Measurements from ENCODE around the gene SLC8A2. TPM values are rescaled to one million over a fixed set of nuclear protein-coding genes. Genes with fewer than 3 reads are reported as not detected.

SLC8A2 gene
- total and polyA plus RNA-seq, 2 donors (not counting 1 experiment from before 2014, with no cell fraction given): 0.07 TPM; not detected in 1

DNA sequence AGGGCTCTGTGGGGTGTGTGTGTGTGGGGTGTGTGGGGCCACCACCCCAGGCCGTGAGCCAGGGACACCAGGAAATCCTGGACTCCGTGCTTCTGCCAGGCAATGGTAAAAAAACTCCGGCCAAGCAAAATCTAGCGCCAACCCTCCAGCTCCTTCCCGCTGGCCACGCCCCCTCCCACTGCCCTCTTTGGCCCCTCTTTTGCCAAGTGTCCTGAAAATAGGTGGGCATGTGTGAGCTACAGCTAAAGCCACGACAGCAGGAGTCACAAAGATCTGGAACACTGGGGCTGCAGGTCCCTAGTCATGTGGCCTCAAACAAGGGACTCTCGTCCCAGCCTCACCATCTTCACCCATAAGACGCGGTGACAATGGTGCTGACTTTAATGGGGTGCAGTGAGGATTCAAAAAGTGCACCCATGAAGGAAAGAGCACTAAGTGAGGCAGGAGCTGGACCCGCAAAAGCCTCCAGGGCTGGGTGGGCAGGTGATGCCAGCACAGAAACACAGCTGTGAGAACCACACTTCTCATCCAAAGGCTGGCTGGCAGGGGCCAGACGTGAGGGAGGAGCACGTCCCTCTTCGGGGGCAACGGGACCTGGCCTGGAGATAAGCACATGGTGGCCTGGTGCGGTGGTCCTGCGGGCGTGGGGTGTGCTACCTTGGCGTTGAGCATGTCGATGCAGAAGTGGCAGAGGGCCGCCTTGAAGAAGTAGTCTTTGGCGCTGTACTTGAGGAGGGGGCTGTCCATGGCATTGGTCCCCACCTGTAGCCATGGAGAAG lies 19.9 kb upstream of the SLC8A2 start:
- peaks cover 3% of the 10 kb centered on the region for H3K79me2 ChIP-seq (ENCODE audit: control insufficient read depth, insufficient read depth, low read length)
- ChIA-PET CTCF (interaction anchor here (0.6 kb wide), 1 partner anchor 92 kb away, joined by 3 read pairs; no protein-coding TSS in a partner anchor), POLR2A (interaction anchor here (0.6 kb wide), 1 partner anchor 1462 kb away, joined by 3 read pairs; no protein-coding TSS in a partner anchor)
- H3K27me3 ChIP-seq (replicated peaks in 1 of 4; ENCODE audit: control extremely low read depth in 1 of 4, control insufficient read depth in 3 of 4, insufficient read depth in 4 of 4, low read length in 3 of 4): no peaks in the 10 kb centered on the region
- H3K27me3 Mint-ChIP-seq: no peaks in the 10 kb centered on the region
- H3K9me3 Mint-ChIP-seq (ENCODE audit: insufficient read depth): no peaks in the 10 kb centered on the region
- DNase-seq (no peak), ATAC-seq (ENCODE audit: low read depth) (no peak)
- no peak overlapping the region for H3K9ac ChIP-seq (ENCODE audit: low read length)
- WGBS (ENCODE audit: insufficient coverage): 96% methylated on average over 19 of the region's 22 CpGs
- peaks cover 10 to 13% of the 10 kb centered on the region in 2 donors for H3K4me1 ChIP-seq (ENCODE audit: control insufficient read depth in 2 of 2, insufficient read depth in 2 of 2, low read length in 2 of 2)
- no peak overlapping the region for H3K4me3 Mint-ChIP-seq
- no peak overlapping the region for H3K27ac ChIP-seq (ENCODE audit: low read length in 2 of 2)
- H3K4me3 ChIP-seq (ENCODE audit: control extremely low read depth in 1 of 5, extremely low read depth in 1 of 5, insufficient read depth in 1 of 5, low read depth in 2 of 5, low read length in 4 of 5): no peak overlapping the region
- no peak overlapping the region for H3K4me2 ChIP-seq (replicated peaks; ENCODE audit: low read depth, low read length, poor library complexity, severe bottlenecking)
- peaks cover 12% of the 10 kb centered on the region for H3K4me1 Mint-ChIP-seq
- H3K9me3 ChIP-seq (ENCODE audit: control extremely low read depth in 1 of 3, control insufficient read depth in 2 of 3, insufficient read depth in 1 of 3, low read length in 2 of 3): no peaks in the 10 kb centered on the region
- no peak for TF ChIP-seq EZH2 (IDR thresholded peaks at IDR 0.05; ENCODE audit: borderline replicate concordance, insufficient read depth, low read depth, low read length, poor library complexity, severe bottlenecking)
- TF ChIP-seq, protein P1, sequence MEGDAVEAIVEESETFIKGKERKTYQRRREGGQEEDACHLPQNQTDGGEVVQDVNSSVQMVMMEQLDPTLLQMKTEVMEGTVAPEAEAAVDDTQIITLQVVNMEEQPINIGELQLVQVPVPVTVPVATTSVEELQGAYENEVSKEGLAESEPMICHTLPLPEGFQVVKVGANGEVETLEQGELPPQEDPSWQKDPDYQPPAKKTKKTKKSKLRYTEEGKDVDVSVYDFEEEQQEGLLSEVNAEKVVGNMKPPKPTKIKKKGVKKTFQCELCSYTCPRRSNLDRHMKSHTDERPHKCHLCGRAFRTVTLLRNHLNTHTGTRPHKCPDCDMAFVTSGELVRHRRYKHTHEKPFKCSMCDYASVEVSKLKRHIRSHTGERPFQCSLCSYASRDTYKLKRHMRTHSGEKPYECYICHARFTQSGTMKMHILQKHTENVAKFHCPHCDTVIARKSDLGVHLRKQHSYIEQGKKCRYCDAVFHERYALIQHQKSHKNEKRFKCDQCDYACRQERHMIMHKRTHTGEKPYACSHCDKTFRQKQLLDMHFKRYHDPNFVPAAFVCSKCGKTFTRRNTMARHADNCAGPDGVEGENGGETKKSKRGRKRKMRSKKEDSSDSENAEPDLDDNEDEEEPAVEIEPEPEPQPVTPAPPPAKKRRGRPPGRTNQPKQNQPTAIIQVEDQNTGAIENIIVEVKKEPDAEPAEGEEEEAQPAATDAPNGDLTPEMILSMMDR (IDR thresholded peaks at IDR 0.05): no peak
- H3K27ac Mint-ChIP-seq: no peak overlapping the region
- peaks cover 0 to 21% of the 10 kb centered on the region in 2 experiments for H3K36me3 ChIP-seq (replicated peaks in 1 of 2; ENCODE audit: control extremely low read depth in 1 of 2, control insufficient read depth in 1 of 2, extremely low read depth in 1 of 2, insufficient read depth in 2 of 2, low read length in 1 of 2)
- H4K20me1 ChIP-seq (ENCODE audit: control insufficient read depth, insufficient read depth, low read length, poor library complexity, severe bottlenecking): peaks cover 3% of the 10 kb centered on the region
- no peak overlapping the region for H2AFZ ChIP-seq (ENCODE audit: insufficient read depth, low read depth, low read length, poor library complexity, severe bottlenecking)
- intact Hi-C loops (cut with micrococcal nuclease): no loop called here

DNA sequence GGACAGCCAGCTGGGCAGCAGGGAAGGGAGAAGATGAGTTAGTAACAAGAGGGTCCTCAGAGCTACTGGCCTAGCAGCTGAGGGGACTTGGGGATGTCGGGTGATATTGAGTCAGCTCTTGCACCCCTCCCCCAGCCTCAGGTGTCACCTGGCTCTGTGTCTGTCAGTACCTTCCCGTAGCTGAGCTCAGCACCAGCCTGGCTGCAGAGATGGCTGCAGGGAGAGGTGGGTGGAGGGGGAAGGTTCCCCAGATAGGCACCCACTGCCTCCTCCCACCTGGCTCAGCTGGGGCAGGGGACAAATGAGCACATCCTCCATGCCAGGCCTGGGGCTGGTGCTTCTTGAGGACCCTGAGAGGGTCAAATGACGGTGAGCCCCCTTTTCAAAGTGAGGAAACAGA lies 19.2 kb upstream of the SLC8A2 start:
- Histone ChIP-seq H3K4me2 (replicated peaks; ENCODE audit: low read depth, low read length, poor library complexity, severe bottlenecking) (no peak overlapping the region), H3K27ac (ENCODE audit: low read length in 2 of 2) (no peak overlapping the region), H4K20me1 (ENCODE audit: control insufficient read depth, insufficient read depth, low read length, poor library complexity, severe bottlenecking) (no peaks in the 10 kb centered on the region), H3K27me3 (replicated peaks in 1 of 4; ENCODE audit: control extremely low read depth in 1 of 4, control insufficient read depth in 3 of 4, insufficient read depth in 4 of 4, low read length in 3 of 4) (no peaks in the 10 kb centered on the region), H3K79me2 (ENCODE audit: control insufficient read depth, insufficient read depth, low read length) (peaks cover 3% of the 10 kb centered on the region), H3K36me3 (replicated peaks in 1 of 2; ENCODE audit: control extremely low read depth in 1 of 2, control insufficient read depth in 1 of 2, extremely low read depth in 1 of 2, insufficient read depth in 2 of 2, low read length in 1 of 2) (peaks cover 0 to 20% of the 10 kb centered on the region in 2 experiments), H2AFZ (ENCODE audit: insufficient read depth, low read depth, low read length, poor library complexity, severe bottlenecking) (no peak overlapping the region), H3K4me1 (ENCODE audit: control insufficient read depth in 2 of 2, insufficient read depth in 2 of 2, low read length in 2 of 2) (peaks cover 17 to 20% of the 10 kb centered on the region in 2 donors), H3K9me3 (ENCODE audit: control extremely low read depth in 1 of 3, control insufficient read depth in 2 of 3, insufficient read depth in 1 of 3, low read length in 2 of 3) (no peaks in the 10 kb centered on the region), H3K9ac (ENCODE audit: low read length) (no peak overlapping the region), H3K4me3 (ENCODE audit: control extremely low read depth in 1 of 5, extremely low read depth in 1 of 5, insufficient read depth in 1 of 5, low read depth in 2 of 5, low read length in 4 of 5) (no peak overlapping the region)
- no peak for ATAC-seq (ENCODE audit: low read depth)
- WGBS (ENCODE audit: insufficient coverage): 86% methylated on average over 1 of the region's 3 CpGs
- no peak overlapping the region for H3K4me3 Mint-ChIP-seq
- no peak for DNase-seq
- ChIA-PET POLR2A (no interaction called here), CTCF (interaction anchor here (0.6 kb wide), 1 partner anchor 93 kb away, joined by 3 read pairs; no protein-coding TSS in a partner anchor)
- TF ChIP-seq, protein P1 (IDR thresholded peaks at IDR 0.05): no peak
- TF ChIP-seq EZH2 (IDR thresholded peaks at IDR 0.05; ENCODE audit: borderline replicate concordance, insufficient read depth, low read depth, low read length, poor library complexity, severe bottlenecking): no peak
- H3K4me1 Mint-ChIP-seq: peaks cover 17% of the 10 kb centered on the region
- intact Hi-C loops (cut with micrococcal nuclease): no loop called here
- no peaks in the 10 kb centered on the region for H3K27me3 Mint-ChIP-seq
- no peaks in the 10 kb centered on the region for H3K9me3 Mint-ChIP-seq (ENCODE audit: insufficient read depth)
- no peak overlapping the region for H3K27ac Mint-ChIP-seq
